HepG2 (cell line): ENCODE measurements around the gene ZCCHC3. TPM values are rescaled to one million over a fixed set of nuclear protein-coding genes. Genes with fewer than 3 reads are reported as not detected.

Experiments
- ATAC-seq: fragments of 200-7000 bp; cut with Tn5 transposase; 3 replicates; pipeline ENCODE4 v1.9.1; 2020; ENCODE audit warnings: mild to moderate bottlenecking, moderate library complexity
- BruUV-seq: library from RNA; stranded (reverse); fragments of 400-500 nt; replicated peaks from 2 replicates; lab custom pipeline; 2021; lab: Mats Ljungman, UMichigan
- CTCF ChIA-PET: fragments of 300-600 bp; formaldehyde crosslinking; extraction: SDS; loops from one replicate; lab custom pipeline; 2021; ENCODE audit warnings: low total read pairs, inconsistent platforms, low intra/inter-chr PET ratio; lab: Yijun Ruan, JAX
- POLR2A ChIA-PET: fragments of 350-600 bp; sonication (Branson Sonifier 250); formaldehyde crosslinking; loops from one replicate; lab custom pipeline; 2020; ENCODE audit warnings: antibody characterized with exemption, inconsistent platforms; lab: Yijun Ruan, JAX
- DNase-seq: peaks from one replicate; pipeline ENCODE4 v3.0.0-alpha.2; 2015; ENCODE audit warnings: low spot score
- FAIRE-seq: peaks from 3 replicates; lab custom pipeline; 2011; peaks lifted over from hg19 to GRCh38; lab: Jason Lieb, UNC
- H2AFZ ChIP-seq: one replicate; pipeline ENCODE4 v1.6.1; 2011; ENCODE audit warnings: low read length, inconsistent platforms
- H3K27ac ChIP-seq: fragments of 300-600 bp; 3 replicates; pipeline ENCODE4 v1.8.0; 2011; ENCODE audit warnings: mixed run types, mild to moderate bottlenecking, mixed read lengths, low read length, inconsistent platforms; ENCODE audit not compliant: insufficient read depth; ENCODE audit errors: extremely low read length
- H3K27me3 ChIP-seq, 2 experiments: fragments of 200-600 bp in 1 of 2; 2 replicates in 1 of 2; 3 replicates in 1 of 2; pipeline versions ENCODE4 v1.6.0 to v1.8.0; 2011; ENCODE audit warnings: low read length in 2 of 2, mild to moderate bottlenecking in 2 of 2, moderate library complexity in 2 of 2, inconsistent platforms in 1 of 2; ENCODE audit not compliant: insufficient read depth in 2 of 2, control insufficient read depth in 1 of 2
- H3K36me3 ChIP-seq, 2 experiments: fragments of 200-600 bp in 1 of 2; replicated peaks in 1 of 2; 2 replicates in 1 of 2; 3 replicates in 1 of 2; pipeline versions ENCODE4 v1.5.1 to v1.8.0; 2011; ENCODE audit warnings: low read length in 2 of 2, inconsistent platforms in 1 of 2; ENCODE audit not compliant: insufficient read depth in 2 of 2, control insufficient read depth in 1 of 2
- H3K4me1 ChIP-seq: 2 replicates; pipeline ENCODE4 v1.5.1; 2012; ENCODE audit warnings: low read length, inconsistent platforms; ENCODE audit not compliant: insufficient read depth
- H3K4me2 ChIP-seq: 2 replicates; pipeline ENCODE4 v1.6.0; 2011; ENCODE audit warnings: low read depth, low read length, inconsistent platforms
- H3K4me3 ChIP-seq, 3 experiments: fragments of 200-600 bp in 1 of 3; sonication (generic), shearing (Covaris generic) in 1 of 3; replicated peaks in 1 of 3; 2 replicates each; pipeline ENCODE4 v1.5.1; 2011 to 2016; ENCODE audit warnings: low read length in 3 of 3, inconsistent platforms in 2 of 3, low read depth in 2 of 3, mild to moderate bottlenecking in 2 of 3, control low read depth in 1 of 3, mixed read lengths in 1 of 3; ENCODE audit not compliant: insufficient read depth in 1 of 3
- H3K79me2 ChIP-seq: one replicate; pipeline ENCODE4 v1.6.1; 2011; ENCODE audit warnings: low read length, inconsistent platforms; ENCODE audit not compliant: insufficient read depth
- H3K9ac ChIP-seq: 2 replicates; pipeline ENCODE4 v1.6.0; 2011; ENCODE audit warnings: mild to moderate bottlenecking, low read depth, low read length, inconsistent platforms; ENCODE audit not compliant: insufficient read depth
- H3K9me3 ChIP-seq: 2 replicates; pipeline ENCODE4 v1.5.1; 2012; ENCODE audit warnings: mild to moderate bottlenecking, low read length
- H4K20me1 ChIP-seq: 2 replicates; pipeline ENCODE4 v1.6.0; 2011; ENCODE audit warnings: inconsistent platforms, mild to moderate bottlenecking, low read length, moderate library complexity; ENCODE audit not compliant: insufficient read depth
- BORCS8-MEF2B ChIP-seq: sonication (generic); formaldehyde crosslinking; IDR thresholded peaks from 2 replicates; pipeline ENCODE4 v1.8.0; 2022; ENCODE audit warnings: mild to moderate bottlenecking, missing genetic modification reagents
- CHCHD3 ChIP-seq: sonication (generic); formaldehyde crosslinking; IDR thresholded peaks from 2 replicates; pipeline ENCODE4 v1.8.0; 2022; ENCODE audit warnings: mild to moderate bottlenecking, missing genetic modification reagents, moderate library complexity
- GABPB1 ChIP-seq: IDR thresholded peaks from 2 replicates; pipeline ENCODE4 v1.6.1; 2016; ENCODE audit warnings: mild to moderate bottlenecking, missing genetic modification reagents, moderate library complexity, missing compliant biosample characterization
- HMG20A ChIP-seq: IDR thresholded peaks from 2 replicates; pipeline ENCODE4 v1.6.1; 2016; ENCODE audit warnings: borderline replicate concordance
- MTA3 ChIP-seq: sonication (generic); formaldehyde crosslinking; IDR thresholded peaks from 2 replicates; pipeline ENCODE4 v1.4.0; 2020; ENCODE audit warnings: missing genetic modification reagents
- NPAS2 ChIP-seq: sonication (generic); formaldehyde crosslinking; IDR thresholded peaks from 2 replicates; pipeline ENCODE4 v1.8.0; 2022; ENCODE audit warnings: mild to moderate bottlenecking, missing genetic modification reagents, borderline replicate concordance
- REL ChIP-seq: sonication (generic); formaldehyde crosslinking; conservative IDR thresholded peaks from 2 replicates; pipeline ENCODE4 v1.8.0; 2022; ENCODE audit warnings: mild to moderate bottlenecking, missing genetic modification reagents, moderate library complexity
- TOE1 ChIP-seq: sonication (generic); formaldehyde crosslinking; IDR thresholded peaks from 2 replicates; pipeline ENCODE4 v1.4.0; 2020; ENCODE audit warnings: mild to moderate bottlenecking, missing genetic modification reagents
- ZBTB7B ChIP-seq: sonication (generic); formaldehyde crosslinking; IDR thresholded peaks from 2 replicates; pipeline ENCODE4 v1.4.0; 2020; ENCODE audit warnings: missing genetic modification reagents
- ZNF138 ChIP-seq: sonication (generic); formaldehyde crosslinking; IDR thresholded peaks from 2 replicates; pipeline ENCODE4 v1.5.0; 2020; ENCODE audit warnings: mild to moderate bottlenecking, low read depth, missing genetic modification reagents
- ZNF430 ChIP-seq: sonication (generic); formaldehyde crosslinking; IDR thresholded peaks from 2 replicates; pipeline ENCODE4 v1.9.0; 2021; ENCODE audit warnings: mild to moderate bottlenecking, missing genetic modification reagents
- ZNF550 ChIP-seq: sonication (generic); formaldehyde crosslinking; IDR thresholded peaks from 2 replicates; pipeline ENCODE4 v1.4.0; 2020; ENCODE audit warnings: mild to moderate bottlenecking, missing genetic modification reagents, borderline replicate concordance
- ZNF605 ChIP-seq: sonication (generic); formaldehyde crosslinking; IDR thresholded peaks from 2 replicates; pipeline ENCODE4 v1.8.0; 2022; ENCODE audit warnings: mild to moderate bottlenecking, missing genetic modification reagents
- ZNF776 ChIP-seq: sonication (generic); formaldehyde crosslinking; IDR thresholded peaks from 2 replicates; pipeline ENCODE4 v1.4.0; 2020; ENCODE audit warnings: mild to moderate bottlenecking, missing genetic modification reagents
- WGBS: methylation state at CpG from one replicate; pipeline ENCODE4 v1.1.6; 2017; ENCODE audit warnings: low lambda C conversion rate; 5-methylcytosine and 5-hydroxymethylcytosine counted together
- in situ Hi-C: cut with HindIII; loops from 2 replicates; pipeline ENCODE4 v1.10.0; 2017; ENCODE audit warnings: low pct_unique_long_range_greater_than_20kb; ENCODE audit not compliant: extremely low pct_ligation_motif_present
- intact Hi-C: fragments of 100-400 bp; cut with micrococcal nuclease; formaldehyde crosslinking; loops from one replicate; pipeline ENCODE4 v1.10.0; 2022; ENCODE audit not compliant: unreplicated experiment
- polyA plus RNA-seq, 8 experiments: library from polyadenylated mRNA; depleted of rRNA in 3 of 8; stranded (reverse) in 7 of 8; unstranded in 1 of 8; fragments of >200 nt; fragmentation: Illumina TruSeq in 4 of 8; extraction: Trizol in 4 of 8; gene quantifications; 2 replicates each; pipeline versions ENCODE4 v1.2.1 to v1.2.3, GENCODE V29; 2011 to 2016; ENCODE audit warnings: low read depth in 4 of 8, missing spikeins in 1 of 8, mixed read lengths in 1 of 8; ENCODE audit not compliant: insufficient read depth in 1 of 8
- total RNA-seq, 5 experiments: library from RNA; depleted of rRNA; stranded (reverse); fragments of >200 nt; fragmentation: Illumina TruSeq; extraction: Trizol; gene quantifications; 2 replicates each; pipeline ENCODE4 v1.2.3, GENCODE V29; 2016; ENCODE audit warnings: low read depth in 1 of 5
- TF ChIP-seq, protein P1 (sequence below): sonication (generic); formaldehyde crosslinking; IDR thresholded peaks from 2 replicates; pipeline ENCODE4 v1.8.1; 2023; ENCODE audit warnings: mild to moderate bottlenecking, moderate library complexity, missing genetic modification reagents
- TF ChIP-seq, protein P2 (sequence below): IDR thresholded peaks from 2 replicates; pipeline ENCODE4 v1.6.1; 2016
- TF ChIP-seq, protein P3 (sequence below): IDR thresholded peaks from 2 replicates; pipeline ENCODE4 v1.6.1; 2016; ENCODE audit warnings: missing compliant biosample characterization, missing genetic modification reagents, borderline replicate concordance

The ZCCHC3 gene
- total and polyA plus RNA-seq, 2 of the 13 experiments (the other 11 are each of a cell fraction or from before 2014, with no cell fraction given): 46.6 to 63.0 TPM

DNA sequence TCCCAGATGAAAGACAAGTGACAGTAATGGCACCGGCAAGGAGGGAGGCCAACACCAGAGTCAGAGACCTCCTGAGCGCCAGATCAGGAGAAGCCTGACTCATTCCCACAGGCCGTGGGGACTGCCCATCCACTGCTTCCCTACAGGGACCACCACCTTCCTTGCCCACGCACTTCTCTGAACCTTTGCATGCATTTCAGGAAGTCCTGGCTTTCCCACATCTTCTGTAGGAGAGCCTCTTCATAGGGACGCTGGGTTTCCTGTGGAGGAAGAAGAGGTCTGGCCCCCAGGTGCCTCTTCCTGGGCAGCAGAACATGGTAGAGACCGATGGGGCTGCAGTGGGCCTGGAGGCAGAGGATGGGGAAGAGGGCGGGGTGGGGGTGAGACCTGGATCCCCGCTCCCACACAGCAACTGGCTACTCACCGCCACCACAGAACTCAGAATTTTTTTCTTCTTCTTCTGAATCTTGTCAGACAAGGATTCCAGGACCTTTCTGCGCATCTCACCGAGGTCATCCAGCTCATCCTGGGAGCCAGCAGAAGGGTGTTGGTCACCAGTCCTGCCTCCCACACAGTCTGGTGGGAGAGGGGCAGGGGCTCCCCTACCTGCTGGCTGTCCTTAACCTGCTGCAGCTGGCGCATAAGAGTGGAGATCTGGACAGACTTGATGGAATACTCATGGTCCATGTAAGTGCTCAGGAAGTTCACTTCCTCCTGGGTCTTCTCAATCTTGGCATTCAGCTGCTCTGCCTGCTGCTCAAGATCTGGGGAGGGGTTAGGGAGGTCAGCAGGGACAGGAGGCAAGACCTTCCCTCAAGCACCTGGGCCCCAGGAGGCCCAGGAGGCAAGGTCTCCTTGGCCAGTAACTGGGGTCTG is 20.5 kb upstream of the ZCCHC3 start:
- intact Hi-C loops (no loop called here), in situ Hi-C loops (no loop called here)
- CTCF ChIA-PET: no interaction called here

DNA sequence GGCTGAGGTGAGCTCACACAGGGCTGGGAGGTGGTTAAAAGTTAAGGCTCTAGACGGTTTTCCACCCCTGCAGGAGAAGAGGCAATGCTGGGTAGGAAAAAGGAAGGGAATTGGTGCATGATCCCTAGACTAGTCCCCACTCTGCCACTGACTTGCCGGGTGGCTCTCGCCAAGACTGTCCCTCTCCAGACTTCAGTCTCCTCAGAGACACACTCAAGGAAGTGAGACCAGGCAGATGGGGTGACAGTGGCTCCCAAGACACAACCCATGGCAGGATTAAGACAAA is 19.9 kb upstream of the ZCCHC3 start:
- no peak overlapping the region for H3K4me3 ChIP-seq
- FAIRE-seq: no peak
- H2AFZ ChIP-seq: no peak overlapping the region
- no peaks in the 10 kb centered on the region for H3K4me1 ChIP-seq
- no peak overlapping the region for H3K9ac ChIP-seq
- no peaks in the 10 kb centered on the region for H3K79me2 ChIP-seq
- no peaks in the 10 kb centered on the region for H3K27me3 ChIP-seq
- no peak for ATAC-seq
- intact Hi-C loops: no loop called here
- H3K27ac ChIP-seq: no peak overlapping the region
- no TSS peak for BruUV-seq
- ChIA-PET CTCF (no interaction called here), POLR2A (no interaction called here)
- in situ Hi-C loops: no loop called here
- 96% methylated on average over 3 of the region's 3 CpGs for WGBS
- H3K4me2 ChIP-seq: no peak overlapping the region
- H3K9me3 ChIP-seq: no peaks in the 10 kb centered on the region
- no peaks in the 10 kb centered on the region for H4K20me1 ChIP-seq
- DNase-seq: no peak
- peaks cover 30 to 42% of the 10 kb centered on the region in 2 experiments for H3K36me3 ChIP-seq
- TF ChIP-seq, protein P1, sequence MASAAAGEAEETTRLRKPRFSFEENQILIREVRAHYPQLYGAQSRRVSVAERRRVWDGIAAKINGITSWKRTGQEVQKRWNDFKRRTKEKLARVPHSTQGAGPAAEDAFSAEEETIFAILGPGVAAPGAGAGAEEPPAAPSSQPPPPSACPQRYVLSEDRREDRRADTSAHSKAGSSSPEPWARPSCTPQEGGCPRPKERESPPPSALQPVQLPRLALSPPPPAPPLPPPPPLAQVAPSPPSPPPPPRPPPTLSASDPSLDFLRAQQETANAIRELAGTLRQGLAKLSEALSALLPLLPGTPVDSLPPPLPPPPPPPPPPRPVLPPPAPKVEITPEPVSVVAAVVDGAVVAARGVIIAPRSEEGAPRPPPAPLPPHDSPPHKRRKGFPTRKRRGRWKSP (CRISPR knock-in tag): no peak
- TF ChIP-seq TOE1 (no peak), HMG20A (CRISPR knock-in tag) (no peak), GABPB1 (CRISPR knock-in tag) (no peak), ZNF776 (CRISPR knock-in tag) (no peak), MTA3 (no peak), BORCS8-MEF2B (CRISPR knock-in tag) (no peak), ZNF430 (CRISPR knock-in tag) (no peak), CHCHD3 (no peak), REL (CRISPR knock-in tag) (no peak), ZNF605 (CRISPR knock-in tag) (no peak), ZNF138 (CRISPR knock-in tag) (no peak)
- TF ChIP-seq, protein P2, sequence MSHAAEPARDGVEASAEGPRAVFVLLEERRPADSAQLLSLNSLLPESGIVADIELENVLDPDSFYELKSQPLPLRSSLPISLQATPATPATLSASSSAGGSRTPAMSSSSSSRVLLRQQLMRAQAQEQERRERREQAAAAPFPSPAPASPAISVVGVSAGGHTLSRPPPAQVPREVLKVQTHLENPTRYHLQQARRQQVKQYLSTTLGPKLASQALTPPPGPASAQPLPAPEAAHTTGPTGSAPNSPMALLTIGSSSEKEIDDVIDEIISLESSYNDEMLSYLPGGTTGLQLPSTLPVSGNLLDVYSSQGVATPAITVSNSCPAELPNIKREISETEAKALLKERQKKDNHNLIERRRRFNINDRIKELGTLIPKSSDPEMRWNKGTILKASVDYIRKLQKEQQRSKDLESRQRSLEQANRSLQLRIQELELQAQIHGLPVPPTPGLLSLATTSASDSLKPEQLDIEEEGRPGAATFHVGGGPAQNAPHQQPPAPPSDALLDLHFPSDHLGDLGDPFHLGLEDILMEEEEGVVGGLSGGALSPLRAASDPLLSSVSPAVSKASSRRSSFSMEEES: no peak

More for the DNA sequence above, 20.5 kb upstream of the ZCCHC3 start:
- FAIRE-seq (no peak), DNase-seq (no peak), ATAC-seq (no peak)
- Histone ChIP-seq H3K4me3 (no peak overlapping the region), H2AFZ (no peak overlapping the region), H3K36me3 (peaks cover 30 to 42% of the 10 kb centered on the region in 2 experiments), H3K27me3 (no peaks in the 10 kb centered on the region), H3K79me2 (no peaks in the 10 kb centered on the region), H3K9ac (no peak overlapping the region), H3K4me2 (no peak overlapping the region), H3K4me1 (no peaks in the 10 kb centered on the region), H3K27ac (no peak overlapping the region), H3K9me3 (no peaks in the 10 kb centered on the region), H4K20me1 (no peaks in the 10 kb centered on the region)
- no peak for TF ChIP-seq NPAS2 (CRISPR knock-in tag)
- no peak for TF ChIP-seq ZNF550 (CRISPR knock-in tag)
- TF ChIP-seq ZBTB7B (CRISPR knock-in tag): no peak
- TF ChIP-seq, protein P3, sequence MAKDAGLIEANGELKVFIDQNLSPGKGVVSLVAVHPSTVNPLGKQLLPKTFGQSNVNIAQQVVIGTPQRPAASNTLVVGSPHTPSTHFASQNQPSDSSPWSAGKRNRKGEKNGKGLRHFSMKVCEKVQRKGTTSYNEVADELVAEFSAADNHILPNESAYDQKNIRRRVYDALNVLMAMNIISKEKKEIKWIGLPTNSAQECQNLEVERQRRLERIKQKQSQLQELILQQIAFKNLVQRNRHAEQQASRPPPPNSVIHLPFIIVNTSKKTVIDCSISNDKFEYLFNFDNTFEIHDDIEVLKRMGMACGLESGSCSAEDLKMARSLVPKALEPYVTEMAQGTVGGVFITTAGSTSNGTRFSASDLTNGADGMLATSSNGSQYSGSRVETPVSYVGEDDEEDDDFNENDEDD: no peak
- POLR2A ChIA-PET: no interaction called here
- 97% methylated on average over 12 of the region's 12 CpGs for WGBS
- no TSS peak for BruUV-seq
